Peyer's patch (tissue), 4 donors: ENCODE results near the gene MAZ.

Experiments used
- CTCF ChIP-seq, 6 experiments: fragments of 450-650 bp in 4 of 6; fragments of 200-600 bp in 2 of 6; sonication (generic) in 1 of 6; IDR thresholded peaks; one replicate each; pipeline ENCODE4 v1.5.1; 2017 to 2019; ENCODE audit warnings: antibody characterized with exemption in 6 of 6, mild to moderate bottlenecking in 3 of 6, moderate library complexity in 1 of 6
- POLR2A ChIP-seq, 2 donors: fragments of 450-650 bp; IDR thresholded peaks; one replicate each; pipeline ENCODE4 v1.5.1; 2017; ENCODE audit warnings: antibody characterized with exemption in 2 of 2, mild to moderate bottlenecking in 2 of 2, moderate library complexity in 2 of 2

DNA sequence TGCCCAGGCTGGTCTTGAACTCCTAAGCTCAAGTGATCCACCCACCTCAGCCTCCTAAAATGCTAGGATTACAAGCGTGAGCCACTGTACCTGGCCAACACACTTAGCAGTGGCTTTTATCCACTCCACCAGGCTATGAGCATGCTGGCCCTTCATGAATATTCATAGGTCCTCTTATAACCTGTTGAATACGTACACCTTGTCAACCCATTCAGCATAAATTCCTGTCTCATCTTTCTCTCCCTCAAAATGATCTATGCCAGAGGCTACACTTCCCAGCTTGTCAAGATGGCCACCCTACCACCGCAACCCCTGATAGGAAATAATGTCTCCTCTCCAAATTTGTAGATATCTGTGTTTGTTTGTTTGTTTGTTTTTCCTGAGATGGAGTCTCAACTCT, 39.3 kb upstream of the MAZ start:
- TF ChIP-seq CTCF (IDR thresholded peaks at IDR 0.05) (no peak), POLR2A (IDR thresholded peaks at IDR 0.05) (no peak)
